Common myeloid progenitor, CD34-positive (primary cell): ENCODE data around the gene UBL7.

Experiments
- CTCF ChIA-PET: fragments of 350-600 bp; sonication (Branson Sonifier 250); formaldehyde crosslinking; loops from one replicate; lab custom pipeline; 2021; ENCODE audit warnings: antibody characterized with exemption; lab: Charles Lee
- POLR2A ChIA-PET: fragments of 350-600 bp; sonication (Branson Sonifier 250); formaldehyde crosslinking; loops from one replicate; lab custom pipeline; 2021; ENCODE audit warnings: antibody characterized with exemption; lab: Charles Lee
- DNase-seq, 3 donors: peaks; one replicate each; pipeline versions ENCODE4 v3.0.0 to v3.0.0-alpha.2; 2013
- H3K27ac ChIP-seq, 2 experiments: 1 replicate in 1 of 2; 2 replicates in 1 of 2; pipeline ENCODE4 v1.7.0; 2013; ENCODE audit warnings: inconsistent platforms in 2 of 2, low read length in 2 of 2, mild to moderate bottlenecking in 2 of 2, low read depth in 1 of 2, moderate library complexity in 1 of 2; ENCODE audit not compliant: severe bottlenecking in 2 of 2, insufficient read depth in 1 of 2, poor library complexity in 1 of 2
- H3K27me3 ChIP-seq, 5 experiments: replicated peaks in 2 of 5; 1 replicate in 3 of 5; 2 replicates in 2 of 5; pipeline versions ENCODE4 v1.6.1 to v1.7.0; 2013; ENCODE audit warnings: low read length in 4 of 5, mild to moderate bottlenecking in 2 of 5, moderate library complexity in 2 of 5, inconsistent platforms in 1 of 5; ENCODE audit not compliant: insufficient read depth in 5 of 5, control insufficient read depth in 4 of 5
- H3K36me3 ChIP-seq, 4 experiments: 1 replicate in 2 of 4; 2 replicates in 2 of 4; pipeline versions ENCODE4 v1.6.1 to v1.7.0; 2013; ENCODE audit warnings: low read length in 3 of 4, control low read depth in 1 of 4, mild to moderate bottlenecking in 1 of 4; ENCODE audit not compliant: control insufficient read depth in 4 of 4, insufficient read depth in 4 of 4
- H3K4me1 ChIP-seq, 4 experiments: 1 replicate in 3 of 4; 2 replicates in 1 of 4; pipeline versions ENCODE4 v1.6.1 to v1.7.1; 2013; ENCODE audit warnings: low read length in 3 of 4, mild to moderate bottlenecking in 3 of 4, control low read depth in 1 of 4, inconsistent platforms in 1 of 4, moderate library complexity in 1 of 4; ENCODE audit not compliant: control insufficient read depth in 4 of 4, insufficient read depth in 4 of 4; ENCODE audit errors: control extremely low read depth in 1 of 4
- H3K4me3 ChIP-seq, 7 experiments: 1 replicate in 4 of 7; 2 replicates in 3 of 7; pipeline versions ENCODE4 v1.5.1 to v1.7.0; 2013; ENCODE audit warnings: mild to moderate bottlenecking in 7 of 7, low read length in 6 of 7, moderate library complexity in 6 of 7, inconsistent platforms in 2 of 7, low read depth in 2 of 7, control low read depth in 1 of 7; ENCODE audit not compliant: insufficient read depth in 4 of 7, control insufficient read depth in 1 of 7; ENCODE audit errors: extremely low read depth in 1 of 7
- H3K9me3 ChIP-seq, 5 experiments: 1 replicate in 4 of 5; 2 replicates in 1 of 5; pipeline versions ENCODE4 v1.6.1 to v1.7.1; 2013; ENCODE audit warnings: low read length in 4 of 5, mild to moderate bottlenecking in 2 of 5, inconsistent platforms in 1 of 5, low read depth in 1 of 5, moderate library complexity in 1 of 5; ENCODE audit not compliant: control insufficient read depth in 4 of 5, insufficient read depth in 2 of 5; ENCODE audit errors: control extremely low read depth in 1 of 5
- WGBS: methylation state at CpG from one replicate; pipeline ENCODE4 v1.1.5; 2013; ENCODE audit not compliant: insufficient coverage; 5-methylcytosine and 5-hydroxymethylcytosine counted together

The UBL7 gene

DNA sequence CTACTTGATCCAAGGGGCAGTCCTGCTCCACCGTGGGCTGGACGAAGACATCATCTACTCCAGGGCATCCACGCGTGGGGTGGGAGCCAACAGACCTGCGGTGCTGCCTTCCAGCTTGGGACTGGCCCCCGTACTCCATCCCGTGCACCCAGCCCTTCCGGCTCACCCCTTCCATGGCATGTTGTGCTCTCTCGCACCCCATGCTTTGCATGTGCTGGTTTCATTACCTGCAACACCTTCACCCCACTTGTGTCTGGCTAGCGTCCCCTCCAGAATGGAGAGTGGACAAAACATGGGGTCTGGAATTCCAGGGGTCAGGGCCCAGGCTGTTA lies 57.4 kb downstream of the UBL7 start:
- H3K9me3 ChIP-seq, result no peaks in the 10 kb centered on the region
- H3K36me3 ChIP-seq, result no peaks in the 10 kb centered on the region
- H3K4me3 ChIP-seq, result peak overlapping the region in 5 of 7 experiments; percentile 20 to 48 (median 34)
- POLR2A ChIA-PET, result interaction anchor here (0.7 to 2.8 kb wide), 3 partner anchors 14 to 57 kb away, joined by 3 to 12 read pairs (median 7); partner anchors contain the start of gene UBL7
- DNase-seq, result no peak
- H3K27me3 ChIP-seq, result no peaks in the 10 kb centered on the region
- CTCF ChIA-PET, result interaction anchor here (0.8 to 10.0 kb wide), 11 partner anchors 11 to 35 kb away, joined by 3 to 82 read pairs (median 9); no protein-coding TSS in a partner anchor
- peaks cover 21 to 76% (median 58%) of the 10 kb centered on the region in 4 experiments for H3K4me1 ChIP-seq
- 70% methylated on average over 9 of the region's 10 CpGs for WGBS
- no peak overlapping the region for H3K27ac ChIP-seq

DNA sequence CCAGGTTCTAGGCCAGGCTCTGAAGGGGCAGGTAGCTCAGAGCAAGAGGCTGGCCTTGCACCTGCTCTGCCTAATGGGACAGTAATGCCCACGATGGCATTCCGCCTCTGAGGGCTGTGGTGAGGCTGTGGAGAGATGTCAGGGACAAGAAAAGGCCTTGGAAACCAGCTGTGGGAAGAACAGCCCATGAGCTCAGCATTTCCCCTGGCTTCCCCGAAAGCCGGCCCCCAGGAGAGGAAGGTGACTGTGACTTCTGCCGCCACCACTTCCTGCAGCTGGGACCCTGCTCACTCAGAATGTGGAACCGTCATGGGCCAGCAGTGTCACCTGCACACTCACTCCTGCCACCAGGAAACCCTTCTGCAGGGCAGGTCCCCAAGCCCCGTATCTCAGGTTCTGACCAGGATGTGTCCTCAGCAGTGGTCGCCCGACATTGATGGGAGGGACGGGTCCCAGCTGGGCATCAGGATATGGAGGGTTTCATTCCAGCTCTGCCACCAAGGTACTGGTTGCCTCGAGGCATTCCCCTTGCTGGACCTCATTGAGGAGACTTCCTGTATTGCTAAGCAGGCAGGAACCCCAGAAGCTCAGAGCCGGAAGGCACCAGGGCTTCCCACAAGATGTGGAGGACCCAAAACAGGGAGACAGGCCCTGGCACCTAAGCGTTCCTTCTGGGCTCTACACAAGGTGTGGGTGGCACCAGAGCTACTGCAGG lies 57.9 kb downstream of the UBL7 start:
- peak; percentile 82 to 95 (median 92) for DNase-seq
- POLR2A ChIA-PET, result interaction anchor here (0.7 to 2.8 kb wide), 5 partner anchors 14 to 59 kb away, joined by 3 to 12 read pairs (median 4); partner anchors contain the start of gene UBL7
- H3K36me3 ChIP-seq, result no peaks in the 10 kb centered on the region
- 3% methylated on average over 12 of the region's 13 CpGs for WGBS
- CTCF ChIA-PET, result interaction anchor here (0.8 to 10.0 kb wide), 15 partner anchors 11 to 384 kb away, joined by 3 to 82 read pairs (median 5); no protein-coding TSS in a partner anchor
- no peaks in the 10 kb centered on the region for H3K27me3 ChIP-seq
- peak overlapping the region; percentile 1 to 9 for H3K27ac ChIP-seq
- no peaks in the 10 kb centered on the region for H3K9me3 ChIP-seq
- peak overlapping the region in 3 of 7 experiments; percentile 4 to 48 (median 42) for H3K4me3 ChIP-seq
- H3K4me1 ChIP-seq, result peaks cover 21 to 80% (median 63%) of the 10 kb centered on the region in 4 experiments

DNA sequence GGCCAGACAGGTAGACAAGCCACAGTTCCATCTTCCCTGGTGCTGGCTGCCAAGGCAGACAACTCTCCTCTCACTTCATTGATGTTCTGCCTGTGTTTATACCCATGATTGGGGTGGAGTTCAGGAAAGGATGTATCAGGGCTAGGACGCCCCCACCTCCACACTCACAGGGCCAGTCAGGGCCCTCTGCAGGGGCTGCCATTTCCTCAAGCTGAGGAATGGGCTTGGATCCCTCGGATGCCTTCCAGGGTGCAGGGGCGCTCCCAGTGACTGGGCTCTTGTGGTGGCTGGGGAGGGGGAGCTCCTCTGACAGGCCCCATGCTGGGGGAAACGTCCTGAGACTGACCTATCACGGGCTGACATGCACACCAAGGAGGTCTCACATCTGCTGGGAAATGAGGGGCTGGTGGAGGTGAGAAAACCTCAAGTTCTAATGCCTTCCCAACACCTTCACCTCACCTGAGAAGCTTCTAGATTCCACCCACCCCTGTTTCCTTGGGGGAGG lies 58.6 kb downstream of the UBL7 start:
- WGBS, result 95% methylated on average over 2 of the region's 5 CpGs
- Histone ChIP-seq H3K4me1 (peaks cover 21 to 82% (median 66%) of the 10 kb centered on the region in 4 experiments), H3K4me3 (peak overlapping the region in 2 of 7 experiments; percentile 4 to 48), H3K27me3 (no peaks in the 10 kb centered on the region), H3K27ac (peak overlapping the region; percentile 1 to 9), H3K9me3 (no peaks in the 10 kb centered on the region), H3K36me3 (no peaks in the 10 kb centered on the region)
- ChIA-PET CTCF (interaction anchor here (0.8 to 10.0 kb wide), 12 partner anchors 11 to 385 kb away, joined by 3 to 82 read pairs (median 8); no protein-coding TSS in a partner anchor), POLR2A (interaction anchor here (0.8 to 2.8 kb wide), 3 partner anchors 17 to 60 kb away, joined by 3 to 12 read pairs (median 4); no protein-coding TSS in a partner anchor)
- no peak for DNase-seq

DNA sequence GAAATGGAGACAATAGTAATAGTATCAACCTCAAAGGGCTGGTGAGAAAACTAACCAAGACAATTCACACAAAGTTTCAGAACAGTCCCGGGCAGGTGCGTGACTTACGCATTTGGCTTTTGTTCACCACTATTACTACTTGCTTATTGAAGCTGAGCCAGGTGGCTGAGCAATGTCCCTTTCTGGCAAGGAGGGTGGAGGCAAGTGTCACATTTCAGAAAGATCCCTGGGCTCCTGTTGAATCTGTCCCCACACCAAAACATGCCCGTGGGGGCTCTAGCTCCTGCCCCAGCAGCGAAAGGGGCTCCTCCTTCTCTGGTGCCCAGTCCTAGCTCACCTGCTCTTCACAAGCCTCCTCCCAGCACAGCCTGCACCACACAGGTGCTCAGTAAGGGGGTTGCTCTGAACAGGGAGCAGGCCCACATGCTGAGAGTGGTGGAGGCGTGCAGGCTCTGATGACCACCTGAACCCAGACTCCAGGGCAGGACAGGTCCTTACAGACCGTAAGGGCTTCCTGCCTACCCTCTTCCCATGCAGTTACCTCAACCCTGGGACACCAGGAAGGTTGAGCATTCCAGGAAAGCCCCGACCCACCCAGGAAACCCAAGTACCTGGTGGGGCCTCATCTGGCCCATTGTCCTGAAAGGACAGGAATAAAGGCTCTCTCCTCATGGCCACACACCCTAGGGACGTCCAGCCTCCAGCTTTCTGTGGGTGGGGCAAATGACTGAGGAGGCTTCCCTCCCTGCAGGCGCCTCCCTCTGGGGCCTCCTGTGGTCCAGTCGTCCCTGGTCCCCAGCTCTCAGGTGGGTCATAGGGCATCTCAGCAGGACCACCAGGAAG lies 59.8 kb downstream of the UBL7 start:
- ChIA-PET CTCF (interaction anchor here (1.0 to 10.0 kb wide), 5 partner anchors 9 to 40 kb away, joined by 3 to 82 read pairs (median 22); no protein-coding TSS in a partner anchor), POLR2A (interaction anchor here (0.8 to 2.0 kb wide), 2 partner anchors 12 to 32 kb away, joined by 3 to 6 read pairs; partner anchors contain the start of gene SEMA7A)
- Histone ChIP-seq H3K4me1 (peaks cover 21 to 87% (median 78%) of the 10 kb centered on the region in 4 experiments), H3K27me3 (no peaks in the 10 kb centered on the region), H3K27ac (peak overlapping the region in 1 of 2 experiments; percentile 41), H3K9me3 (no peaks in the 10 kb centered on the region), H3K36me3 (no peaks in the 10 kb centered on the region), H3K4me3 (peak overlapping the region in 2 of 7 experiments; percentile 4 to 14)
- 81% methylated on average over 5 of the region's 11 CpGs for WGBS
- no peak for DNase-seq

DNA sequence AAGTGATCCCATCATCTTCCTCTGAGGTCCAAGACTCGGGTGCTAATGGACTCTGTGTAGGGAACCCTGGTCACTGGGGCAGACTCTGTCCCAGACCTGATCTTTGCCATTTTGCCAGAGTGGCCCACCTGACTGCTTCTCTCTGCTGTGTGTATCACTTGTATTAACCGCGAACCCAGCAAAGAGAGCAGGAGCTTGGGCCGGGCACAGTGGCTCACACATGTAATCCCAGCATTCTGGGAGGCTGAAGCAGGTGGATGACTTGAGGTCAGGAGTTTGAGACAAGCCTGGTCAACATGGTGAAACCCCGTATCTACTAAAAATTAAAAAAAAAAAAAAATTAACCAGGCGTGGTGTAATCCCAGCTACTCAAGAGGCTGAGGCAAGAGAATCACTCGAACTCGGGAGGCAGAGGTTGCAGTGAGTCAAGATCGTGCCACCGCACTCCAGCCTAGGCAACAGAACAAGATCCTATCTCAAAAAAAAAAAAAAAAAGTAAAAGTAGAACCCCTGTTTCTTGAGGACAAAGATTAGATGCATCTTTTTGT lies 60.6 kb downstream of the UBL7 start:
- no peaks in the 10 kb centered on the region for H3K36me3 ChIP-seq
- no peak for DNase-seq
- peak overlapping the region in 2 of 7 experiments; percentile 43 to 44 for H3K4me3 ChIP-seq
- H3K27me3 ChIP-seq, result no peaks in the 10 kb centered on the region
- CTCF ChIA-PET, result interaction anchor here (1.0 to 10.0 kb wide), 3 partner anchors 9 to 39 kb away, joined by 4 to 82 read pairs (median 75); no protein-coding TSS in a partner anchor
- 89% methylated on average over 2 of the region's 10 CpGs for WGBS
- peaks cover 21 to 90% (median 85%) of the 10 kb centered on the region in 4 experiments for H3K4me1 ChIP-seq
- peak overlapping the region in 1 of 2 experiments; percentile 6 for H3K27ac ChIP-seq
- no peaks in the 10 kb centered on the region for H3K9me3 ChIP-seq
- POLR2A ChIA-PET, result interaction anchor here (0.8 to 2.0 kb wide), 3 partner anchors 11 to 33 kb away, joined by 3 to 6 read pairs (median 3); partner anchors contain the start of gene SEMA7A
